SK-N-SH (cell line): Measurements from ENCODE around the gene LTBP2. TPM values are rescaled to one million over a fixed set of nuclear protein-coding genes. Genes with fewer than 3 reads are reported as not detected.

Experiments used
- CTCF ChIA-PET: fragments of 300-600, 350-600 bp; formaldehyde crosslinking; extraction: SDS; loops from one replicate; lab custom pipeline; 2021; lab: Yijun Ruan, JAX
- POLR2A ChIA-PET: fragments of 350-600 bp; sonication (Branson Sonifier 250); formaldehyde crosslinking; extraction: SDS; loops from one replicate; lab custom pipeline; 2020; ENCODE audit warnings: antibody characterized with exemption, inconsistent platforms; lab: Yijun Ruan, JAX
- DNase-seq: peaks from one replicate; pipeline ENCODE4 v3.0.0; 2012
- H2AFZ ChIP-seq: fragments of 200-600 bp; sonication (generic); 2 replicates; pipeline ENCODE4 v1.8.1; 2016; ENCODE audit warnings: antibody characterized with exemption, mild to moderate bottlenecking, low read depth
- H3F3A ChIP-seq: fragments of 200-600 bp; sonication (generic); replicated peaks from 2 replicates; pipeline ENCODE3; 2016; ENCODE audit warnings: antibody characterized with exemption, mild to moderate bottlenecking; ENCODE audit not compliant: insufficient read depth
- H3K27ac ChIP-seq, 2 experiments: fragments of 200-500 bp in 1 of 2; fragments of 200-600 bp in 1 of 2; sonication (Bioruptor generic) in 1 of 2; sonication (generic), shearing (Covaris generic) in 1 of 2; 2 replicates each; pipeline versions ENCODE4 v1.5.1 to v1.6.1; 2014 to 2016; ENCODE audit warnings: low read depth in 2 of 2, inconsistent platforms in 1 of 2, low read length in 1 of 2, mild to moderate bottlenecking in 1 of 2, mixed read lengths in 1 of 2
- H3K27me3 ChIP-seq: fragments of 200-600 bp; sonication (generic), shearing (Covaris generic); 2 replicates; pipeline ENCODE4 v1.6.1; 2016; ENCODE audit warnings: mixed run types; ENCODE audit not compliant: insufficient read depth
- H3K36me3 ChIP-seq, 2 experiments: fragments of 200-500 bp in 1 of 2; fragments of 200-600 bp in 1 of 2; sonication (Bioruptor generic) in 1 of 2; sonication (generic) in 1 of 2; replicated peaks in 1 of 2; 2 replicates each; pipeline versions ENCODE3 to v1.5.1; 2014 to 2016; ENCODE audit warnings: low read length in 1 of 2, mild to moderate bottlenecking in 1 of 2; ENCODE audit not compliant: insufficient read depth in 2 of 2, control insufficient read depth in 1 of 2
- H3K4me1 ChIP-seq, 2 experiments: fragments of 200-500 bp in 1 of 2; fragments of 200-600 bp in 1 of 2; sonication (Bioruptor generic) in 1 of 2; sonication (generic), shearing (Covaris generic) in 1 of 2; 2 replicates each; pipeline versions ENCODE4 v1.5.1 to v1.6.1; 2014 to 2016; ENCODE audit warnings: low read depth in 1 of 2, low read length in 1 of 2, mixed run types in 1 of 2; ENCODE audit not compliant: insufficient read depth in 2 of 2, control insufficient read depth in 1 of 2
- H3K4me2 ChIP-seq: fragments of 200-600 bp; sonication (generic), shearing (Covaris generic); 2 replicates; pipeline ENCODE4 v1.6.1; 2017; ENCODE audit warnings: mixed run types
- H3K4me3 ChIP-seq, 2 experiments: fragments of 200-500 bp in 1 of 2; fragments of 200-600 bp in 1 of 2; sonication (Bioruptor generic) in 1 of 2; sonication (generic), shearing (Covaris generic) in 1 of 2; 2 replicates each; pipeline versions ENCODE4 v1.5.1 to v1.8.1; 2014 to 2016; ENCODE audit warnings: low read depth in 2 of 2, inconsistent platforms in 1 of 2, low read length in 1 of 2, mild to moderate bottlenecking in 1 of 2, mixed read lengths in 1 of 2, moderate library complexity in 1 of 2
- H3K79me2 ChIP-seq: fragments of 200-600 bp; sonication (generic); 2 replicates; pipeline ENCODE4 v1.8.1; 2017; ENCODE audit warnings: mild to moderate bottlenecking; ENCODE audit not compliant: insufficient read depth
- H3K9ac ChIP-seq: fragments of 200-600 bp; sonication (generic); 2 replicates; pipeline ENCODE4 v1.6.1; 2017; ENCODE audit warnings: mixed run types
- H3K9me2 ChIP-seq: fragments of 200-600 bp; sonication (generic); 2 replicates; pipeline ENCODE4 v1.6.1; 2017; ENCODE audit warnings: mixed run types
- H3K9me3 ChIP-seq: fragments of 200-600 bp; sonication (generic); 2 replicates; pipeline ENCODE4 v1.6.1; 2017; ENCODE audit warnings: mixed run types, mild to moderate bottlenecking, moderate library complexity
- H4K20me1 ChIP-seq: fragments of 200-600 bp; sonication (generic); 2 replicates; pipeline ENCODE4 v1.6.1; 2017; ENCODE audit warnings: mild to moderate bottlenecking, mixed run types; ENCODE audit not compliant: insufficient read depth
- CTCF ChIP-seq: fragments of 200-600 bp; sonication (generic); IDR thresholded peaks from 2 replicates; pipeline ENCODE4 v1.6.1; 2017; ENCODE audit warnings: antibody characterized with exemption, mild to moderate bottlenecking, moderate library complexity
- EP300 ChIP-seq, 2 experiments: IDR thresholded peaks; 2 replicates each; pipeline versions ENCODE4 v1.4.0 to v1.6.1; 2012; ENCODE audit warnings: borderline replicate concordance in 1 of 2, low read depth in 1 of 2, low read length in 1 of 2
- FOXM1 ChIP-seq: IDR thresholded peaks from 2 replicates; pipeline ENCODE4 v1.4.0; 2012; ENCODE audit warnings: low read depth, mild to moderate bottlenecking
- GATA2 ChIP-seq: sonication (generic); formaldehyde crosslinking; IDR thresholded peaks from 2 replicates; pipeline ENCODE4 v1.5.0; 2020; ENCODE audit warnings: mild to moderate bottlenecking, missing genetic modification reagents
- IRF3 ChIP-seq: fragments of 150-350 bp; IDR thresholded peaks from 2 replicates; pipeline ENCODE4 v1.6.1; 2016; ENCODE audit warnings: mild to moderate bottlenecking, low read depth, low read length
- NFIC ChIP-seq: IDR thresholded peaks from 2 replicates; pipeline ENCODE4 v1.4.0; 2012; ENCODE audit warnings: borderline replicate concordance
- NRF1 ChIP-seq: IDR thresholded peaks from 2 replicates; pipeline ENCODE4 v1.6.1; 2012; ENCODE audit warnings: low read depth, mild to moderate bottlenecking, low read length
- POLR2AphosphoS5 ChIP-seq: IDR thresholded peaks from 2 replicates; pipeline ENCODE4 v1.6.1; 2012; ENCODE audit warnings: low read depth, low read length
- RAD21 ChIP-seq: IDR thresholded peaks from 2 replicates; pipeline ENCODE4 v1.6.1; 2012; ENCODE audit warnings: mild to moderate bottlenecking, low read length
- RCOR1 ChIP-seq: fragments of 150-350 bp; IDR thresholded peaks from 2 replicates; pipeline ENCODE4 v1.6.1; 2017; ENCODE audit warnings: antibody characterized with exemption, low read length
- SIN3A ChIP-seq: IDR thresholded peaks from 2 replicates; pipeline ENCODE4 v1.6.1; 2012; ENCODE audit warnings: low read depth, mild to moderate bottlenecking, low read length, moderate library complexity, borderline replicate concordance
- TCF12 ChIP-seq: IDR thresholded peaks from 2 replicates; pipeline ENCODE4 v1.4.0; 2012
- TEAD4 ChIP-seq: IDR thresholded peaks from 2 replicates; pipeline ENCODE4 v1.4.0; 2012; ENCODE audit warnings: mild to moderate bottlenecking, borderline replicate concordance; ENCODE audit not compliant: insufficient read depth
- YY1 ChIP-seq: IDR thresholded peaks from 2 replicates; pipeline ENCODE4 v1.4.0; 2012; ENCODE audit warnings: low read depth, mild to moderate bottlenecking
- WGBS: methylation state at CpG from one replicate; pipeline ENCODE4 v1.1.6; 2017; ENCODE audit warnings: low lambda C conversion rate; 5-methylcytosine and 5-hydroxymethylcytosine counted together
- polyA plus RNA-seq, 3 experiments: library from polyadenylated mRNA; depleted of rRNA; stranded (reverse); fragments of >200 nt; gene quantifications; 2 replicates each; pipeline ENCODE4 v1.2.3, GENCODE V29; 2012
- TF ChIP-seq, protein P1 (sequence below): IDR thresholded peaks from 2 replicates; pipeline ENCODE4 v1.4.0; 2012; ENCODE audit warnings: low read depth
- TF ChIP-seq, protein P2 (sequence below): IDR thresholded peaks from 2 replicates; pipeline ENCODE4; 2012
- TF ChIP-seq, protein P3 (sequence below): fragments of 150-350 bp; IDR thresholded peaks from 2 replicates; pipeline ENCODE4 v1.6.1; 2017; ENCODE audit warnings: antibody characterized with exemption, low read length, low read depth, borderline replicate concordance

LTBP2 gene
- polyA plus RNA-seq, 1 of the 3 experiments (the other 2 are of a cell fraction) = 58.8 TPM

GRCh38 chr14:74504874-74505720 is 106.9 kb downstream of the LTBP2 start:
- H3K4me3 ChIP-seq = no peak overlapping the region
- no peak overlapping the region for H3K27ac ChIP-seq
- no peaks in the 10 kb centered on the region for H3K79me2 ChIP-seq
- ChIA-PET CTCF (interaction anchor here (0.6 to 7.1 kb wide), 7 partner anchors 16 to 217 kb away, joined by 3 to 68 read pairs (median 4); partner anchors contain the start of gene LTBP2), POLR2A (no interaction called here)
- TF ChIP-seq TCF12 = no peak
- no peak for TF ChIP-seq NRF1
- TF ChIP-seq EP300 (IDR thresholded peaks at IDR 0.05; ENCODE audit: borderline replicate concordance in 1 of 2, low read depth in 1 of 2, low read length in 1 of 2) = no peak
- TF ChIP-seq, protein P1, sequence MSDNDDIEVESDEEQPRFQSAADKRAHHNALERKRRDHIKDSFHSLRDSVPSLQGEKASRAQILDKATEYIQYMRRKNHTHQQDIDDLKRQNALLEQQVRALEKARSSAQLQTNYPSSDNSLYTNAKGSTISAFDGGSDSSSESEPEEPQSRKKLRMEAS = no peak
- TF ChIP-seq YY1 = no peak
- TF ChIP-seq SIN3A = no peak
- TF ChIP-seq CTCF = no peak
- no peak for TF ChIP-seq IRF3
- TF ChIP-seq TEAD4 = no peak
- TF ChIP-seq, protein P2, sequence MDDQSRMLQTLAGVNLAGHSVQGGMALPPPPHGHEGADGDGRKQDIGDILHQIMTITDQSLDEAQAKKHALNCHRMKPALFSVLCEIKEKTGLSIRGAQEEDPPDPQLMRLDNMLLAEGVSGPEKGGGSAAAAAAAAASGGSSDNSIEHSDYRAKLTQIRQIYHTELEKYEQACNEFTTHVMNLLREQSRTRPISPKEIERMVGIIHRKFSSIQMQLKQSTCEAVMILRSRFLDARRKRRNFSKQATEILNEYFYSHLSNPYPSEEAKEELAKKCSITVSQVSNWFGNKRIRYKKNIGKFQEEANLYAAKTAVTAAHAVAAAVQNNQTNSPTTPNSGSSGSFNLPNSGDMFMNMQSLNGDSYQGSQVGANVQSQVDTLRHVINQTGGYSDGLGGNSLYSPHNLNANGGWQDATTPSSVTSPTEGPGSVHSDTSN = no peak
- TF ChIP-seq, protein P3, sequence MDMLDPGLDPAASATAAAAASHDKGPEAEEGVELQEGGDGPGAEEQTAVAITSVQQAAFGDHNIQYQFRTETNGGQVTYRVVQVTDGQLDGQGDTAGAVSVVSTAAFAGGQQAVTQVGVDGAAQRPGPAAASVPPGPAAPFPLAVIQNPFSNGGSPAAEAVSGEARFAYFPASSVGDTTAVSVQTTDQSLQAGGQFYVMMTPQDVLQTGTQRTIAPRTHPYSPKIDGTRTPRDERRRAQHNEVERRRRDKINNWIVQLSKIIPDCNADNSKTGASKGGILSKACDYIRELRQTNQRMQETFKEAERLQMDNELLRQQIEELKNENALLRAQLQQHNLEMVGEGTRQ = no peak
- TF ChIP-seq POLR2AphosphoS5 = no peak
- TF ChIP-seq GATA2 = no peak
- no peak for TF ChIP-seq NFIC
- TF ChIP-seq RCOR1 = no peak
- TF ChIP-seq RAD21 = no peak
- TF ChIP-seq FOXM1 = no peak
- H3K9ac ChIP-seq = no peak overlapping the region
- peaks cover 26 to 70% of the 10 kb centered on the region in 2 experiments for H3K36me3 ChIP-seq
- WGBS = 90% methylated on average over 13 of the region's 20 CpGs
- H3K9me2 ChIP-seq = no peaks in the 10 kb centered on the region
- H4K20me1 ChIP-seq = no peaks in the 10 kb centered on the region
- no peak overlapping the region for H2AFZ ChIP-seq
- DNase-seq = no peak
- no peak overlapping the region for H3K4me2 ChIP-seq
- no peaks in the 10 kb centered on the region for H3K9me3 ChIP-seq
- peaks cover 0 to 16% of the 10 kb centered on the region in 2 experiments; a peak in 1 of 4 replicates for H3K4me1 ChIP-seq
- H3K27me3 ChIP-seq = no peaks in the 10 kb centered on the region
- peaks cover 20% of the 10 kb centered on the region for H3F3A ChIP-seq
